ENCODE results near the gene RPS27. TPM values are rescaled to one million over a fixed set of nuclear protein-coding genes. Genes with fewer than 3 reads are reported as not detected.

Gene RPS27
- total and polyA plus RNA-seq, 2 of the 13 experiments (the other 11 are each of a cell fraction or from before 2014, with no cell fraction given) = 3,737 to 9,964 TPM

GRCh38 chr1:153954826-153955225, 35.7 kb upstream of the RPS27 start (continued):
- TF ChIP-seq, protein P1, sequence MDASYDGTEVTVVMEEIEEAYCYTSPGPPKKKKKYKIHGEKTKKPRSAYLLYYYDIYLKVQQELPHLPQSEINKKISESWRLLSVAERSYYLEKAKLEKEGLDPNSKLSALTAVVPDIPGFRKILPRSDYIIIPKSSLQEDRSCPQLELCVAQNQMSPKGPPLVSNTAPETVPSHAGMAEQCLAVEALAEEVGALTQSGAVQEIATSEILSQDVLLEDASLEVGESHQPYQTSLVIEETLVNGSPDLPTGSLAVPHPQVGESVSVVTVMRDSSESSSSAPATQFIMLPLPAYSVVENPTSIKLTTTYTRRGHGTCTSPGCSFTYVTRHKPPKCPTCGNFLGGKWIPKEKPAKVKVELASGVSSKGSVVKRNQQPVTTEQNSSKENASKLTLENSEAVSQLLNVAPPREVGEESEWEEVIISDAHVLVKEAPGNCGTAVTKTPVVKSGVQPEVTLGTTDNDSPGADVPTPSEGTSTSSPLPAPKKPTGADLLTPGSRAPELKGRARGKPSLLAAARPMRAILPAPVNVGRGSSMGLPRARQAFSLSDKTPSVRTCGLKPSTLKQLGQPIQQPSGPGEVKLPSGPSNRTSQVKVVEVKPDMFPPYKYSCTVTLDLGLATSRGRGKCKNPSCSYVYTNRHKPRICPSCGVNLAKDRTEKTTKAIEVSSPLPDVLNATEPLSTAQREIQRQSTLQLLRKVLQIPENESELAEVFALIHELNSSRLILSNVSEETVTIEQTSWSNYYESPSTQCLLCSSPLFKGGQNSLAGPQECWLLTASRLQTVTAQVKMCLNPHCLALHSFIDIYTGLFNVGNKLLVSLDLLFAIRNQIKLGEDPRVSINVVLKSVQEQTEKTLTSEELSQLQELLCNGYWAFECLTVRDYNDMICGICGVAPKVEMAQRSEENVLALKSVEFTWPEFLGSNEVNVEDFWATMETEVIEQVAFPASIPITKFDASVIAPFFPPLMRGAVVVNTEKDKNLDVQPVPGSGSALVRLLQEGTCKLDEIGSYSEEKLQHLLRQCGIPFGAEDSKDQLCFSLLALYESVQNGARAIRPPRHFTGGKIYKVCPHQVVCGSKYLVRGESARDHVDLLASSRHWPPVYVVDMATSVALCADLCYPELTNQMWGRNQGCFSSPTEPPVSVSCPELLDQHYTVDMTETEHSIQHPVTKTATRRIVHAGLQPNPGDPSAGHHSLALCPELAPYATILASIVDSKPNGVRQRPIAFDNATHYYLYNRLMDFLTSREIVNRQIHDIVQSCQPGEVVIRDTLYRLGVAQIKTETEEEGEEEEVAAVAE (CRISPR knock-in tag; IDR thresholded peaks at IDR 0.05; ENCODE audit: borderline replicate concordance) = no peak

- H2AFZ ChIP-seq (ENCODE audit: low read length) = no peak overlapping the region
- peak overlapping the region; percentile 89 for H3K4me2 ChIP-seq (ENCODE audit: low read depth, low read length)
- CTCF ChIA-PET (ENCODE audit: low intra/inter-chr PET ratio, low total read pairs) = no interaction called here
- H4K20me1 ChIP-seq (ENCODE audit: insufficient read depth, low read length) = peaks cover 7% of the 10 kb centered on the region; the same call in 1 of the 2 replicates
- intact Hi-C loops (cut with micrococcal nuclease; ENCODE audit: unreplicated experiment) (loop anchor here (5.0 kb wide), 1 partner anchor 35 kb away; the partner anchor contains the start of gene GATAD2B), in situ Hi-C loops (cut with HindIII; ENCODE audit: extremely low pct_ligation_motif_present, low pct_unique_long_range_greater_than_20kb) (no loop called here)
- peaks cover 67% of the 10 kb centered on the region for H3K4me1 ChIP-seq (ENCODE audit: insufficient read depth, low read length)
- ATAC-seq (no peak), FAIRE-seq (no peak), DNase-seq (ENCODE audit: low spot score) (no peak)
- BruUV-seq (replicated peaks) = no TSS peak
- peaks cover 2 to 22% of the 10 kb centered on the region in 2 experiments; a peak in 4 of 5 replicates for H3K36me3 ChIP-seq (replicated peaks in 1 of 2; ENCODE audit: control insufficient read depth in 1 of 2, insufficient read depth in 2 of 2, low read length in 2 of 2)
- peak overlapping the region; percentile 85 for H3K9ac ChIP-seq (ENCODE audit: insufficient read depth, low read depth, low read length)
- no peaks in the 10 kb centered on the region for H3K9me3 ChIP-seq (ENCODE audit: low read length)
- peaks cover 0 to 7% of the 10 kb centered on the region in 2 experiments; a peak in 1 of 5 replicates for H3K27me3 ChIP-seq (ENCODE audit: control insufficient read depth in 1 of 2, insufficient read depth in 2 of 2, low read length in 2 of 2)
- WGBS (ENCODE audit: low lambda C conversion rate) = 27% methylated on average over 6 of the region's 6 CpGs
- POLR2A ChIA-PET = interaction anchor here (1.0 to 7.0 kb wide), 5 partner anchors 10 to 33 kb away, joined by 3 to 89 read pairs (median 12); partner anchors contain the start of genes CREB3L4, DENND4B, JTB and RPS27
- H3K79me2 ChIP-seq (ENCODE audit: insufficient read depth, low read length) = peaks cover 50% of the 10 kb centered on the region
- peak overlapping the region; percentile 89 to 99 (median 92) for H3K4me3 ChIP-seq (replicated peaks in 1 of 3; ENCODE audit: insufficient read depth in 1 of 3, low read depth in 2 of 3, low read length in 3 of 3)
- TF ChIP-seq ZKSCAN1 (IDR thresholded peaks at IDR 0.05; ENCODE audit: low read length) = no peak
- 0 out of 2 replicates have a peak, but pooled peaks have one; percentile 10 for TF ChIP-seq CAMTA2 (CRISPR knock-in tag; IDR thresholded peaks at IDR 0.05; ENCODE audit: borderline replicate concordance)
- H3K27ac ChIP-seq (ENCODE audit: extremely low read length, insufficient read depth, low read length) = peak overlapping the region; percentile 75
Measured at GRCh38 chr1:153956997-153957715, 33.4 kb upstream of the RPS27 start.
